ENCODE measurements around the gene THEMIS.

DNA sequence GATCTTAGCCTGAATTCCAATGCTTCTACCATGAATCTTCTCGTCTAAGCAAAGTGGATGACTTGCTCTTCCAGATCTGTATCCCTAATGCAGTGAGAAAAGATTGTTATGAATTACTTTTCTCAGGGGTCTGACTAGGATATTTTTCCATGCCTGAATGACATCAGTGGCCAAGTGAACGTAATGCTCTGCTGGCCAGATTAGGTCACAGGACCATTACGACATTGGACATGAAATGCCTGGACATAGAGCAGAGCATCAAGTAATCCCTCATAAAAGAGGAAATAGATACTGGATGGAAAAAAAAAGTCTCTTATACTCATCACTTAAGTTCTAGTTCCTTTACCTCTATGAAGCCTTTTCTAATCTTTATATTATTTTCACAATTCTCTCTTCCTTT lies 12.1 kb upstream of the THEMIS start:
- TF ChIP-seq, protein P1, sequence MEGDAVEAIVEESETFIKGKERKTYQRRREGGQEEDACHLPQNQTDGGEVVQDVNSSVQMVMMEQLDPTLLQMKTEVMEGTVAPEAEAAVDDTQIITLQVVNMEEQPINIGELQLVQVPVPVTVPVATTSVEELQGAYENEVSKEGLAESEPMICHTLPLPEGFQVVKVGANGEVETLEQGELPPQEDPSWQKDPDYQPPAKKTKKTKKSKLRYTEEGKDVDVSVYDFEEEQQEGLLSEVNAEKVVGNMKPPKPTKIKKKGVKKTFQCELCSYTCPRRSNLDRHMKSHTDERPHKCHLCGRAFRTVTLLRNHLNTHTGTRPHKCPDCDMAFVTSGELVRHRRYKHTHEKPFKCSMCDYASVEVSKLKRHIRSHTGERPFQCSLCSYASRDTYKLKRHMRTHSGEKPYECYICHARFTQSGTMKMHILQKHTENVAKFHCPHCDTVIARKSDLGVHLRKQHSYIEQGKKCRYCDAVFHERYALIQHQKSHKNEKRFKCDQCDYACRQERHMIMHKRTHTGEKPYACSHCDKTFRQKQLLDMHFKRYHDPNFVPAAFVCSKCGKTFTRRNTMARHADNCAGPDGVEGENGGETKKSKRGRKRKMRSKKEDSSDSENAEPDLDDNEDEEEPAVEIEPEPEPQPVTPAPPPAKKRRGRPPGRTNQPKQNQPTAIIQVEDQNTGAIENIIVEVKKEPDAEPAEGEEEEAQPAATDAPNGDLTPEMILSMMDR (IDR thresholded peaks at IDR 0.05; ENCODE audit: low read depth, low read length, poor library complexity, severe bottlenecking), result no peak
- TF ChIP-seq EZH2phosphoT487 (IDR thresholded peaks at IDR 0.05; ENCODE audit: borderline replicate concordance, low read length), result no peak
